Measurements from ENCODE around the gene DLEC1. TPM values are rescaled to one million over a fixed set of nuclear protein-coding genes. Genes with fewer than 3 reads are reported as not detected.

DLEC1 gene
- total and polyA plus RNA-seq, 5 donors from 2014 or later = 0.09 to 4.9 (median 0.64) TPM

DNA sequence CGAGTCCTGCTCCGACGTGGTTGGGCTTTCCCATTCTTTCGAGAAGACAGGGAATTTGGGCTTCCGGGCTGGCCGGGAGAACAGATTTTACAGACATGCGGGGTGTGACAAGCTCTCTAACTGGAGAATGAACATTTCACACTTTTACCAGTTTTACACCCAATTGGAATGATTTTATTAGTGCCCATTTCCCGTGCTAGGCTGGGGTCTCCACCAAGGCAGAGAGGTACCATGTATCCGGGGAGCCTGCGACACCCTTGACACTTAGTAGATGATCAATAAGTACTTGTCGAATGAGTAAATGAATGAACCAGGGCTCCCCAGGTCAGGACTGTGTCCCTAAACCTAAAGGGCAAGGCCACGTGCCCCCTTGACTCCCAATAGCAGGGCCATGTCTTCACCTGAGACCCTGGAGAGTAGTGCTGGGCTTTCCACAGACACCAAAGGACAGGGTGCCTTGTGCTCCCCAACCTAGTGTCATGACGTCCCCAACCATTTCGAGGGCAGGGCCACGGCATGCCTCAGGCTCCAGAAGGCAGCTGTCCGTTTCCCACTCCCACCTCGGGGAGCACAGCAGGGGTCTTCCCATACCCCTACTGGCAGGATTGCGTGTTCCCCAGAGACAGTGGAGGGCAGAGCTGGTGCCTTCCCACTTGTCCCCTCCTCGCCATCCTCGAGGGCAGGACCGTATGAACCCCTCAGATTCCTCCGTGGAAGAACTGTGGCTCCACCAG, 98.8 kb downstream of the DLEC1 start:
- no peaks in the 10 kb centered on the region for H3K27me3 ChIP-seq (ENCODE audit: control insufficient read depth, insufficient read depth, low read length)
- peaks cover 9 to 79% (median 38%) of the 10 kb centered on the region in 4 donors for H3K4me1 Mint-ChIP-seq
- H3K27ac ChIP-seq (ENCODE audit: insufficient read depth, low read length, poor library complexity, severe bottlenecking) = peak overlapping the region; percentile 85
- peaks cover 25% of the 10 kb centered on the region for H3K36me3 Mint-ChIP-seq
- H3K4me1 ChIP-seq (ENCODE audit: control insufficient read depth, insufficient read depth, low read length, poor library complexity, severe bottlenecking) = peaks cover 51% of the 10 kb centered on the region
- ATAC-seq (ENCODE audit: low read depth in 2 of 2) = no peak
- H3K27me3 Mint-ChIP-seq = no peaks in the 10 kb centered on the region
- H3K4me3 ChIP-seq (ENCODE audit: low read depth, low read length) = peak overlapping the region; percentile 83
- DNase-seq = peak in 2 of 3 donors; percentile 25 to 58
- peaks cover 34% of the 10 kb centered on the region for H3K36me3 ChIP-seq (ENCODE audit: control insufficient read depth, insufficient read depth, low read length)
- peak overlapping the region; percentile 95 to 100 (median 98) for H3K4me3 Mint-ChIP-seq
- H3K27ac Mint-ChIP-seq = peak overlapping the region; percentile 96 to 98 (median 97)
- H3K9me3 Mint-ChIP-seq = no peaks in the 10 kb centered on the region
- no peaks in the 10 kb centered on the region for H3K9me3 ChIP-seq (ENCODE audit: control insufficient read depth in 2 of 2, low read length in 2 of 2)

DNA sequence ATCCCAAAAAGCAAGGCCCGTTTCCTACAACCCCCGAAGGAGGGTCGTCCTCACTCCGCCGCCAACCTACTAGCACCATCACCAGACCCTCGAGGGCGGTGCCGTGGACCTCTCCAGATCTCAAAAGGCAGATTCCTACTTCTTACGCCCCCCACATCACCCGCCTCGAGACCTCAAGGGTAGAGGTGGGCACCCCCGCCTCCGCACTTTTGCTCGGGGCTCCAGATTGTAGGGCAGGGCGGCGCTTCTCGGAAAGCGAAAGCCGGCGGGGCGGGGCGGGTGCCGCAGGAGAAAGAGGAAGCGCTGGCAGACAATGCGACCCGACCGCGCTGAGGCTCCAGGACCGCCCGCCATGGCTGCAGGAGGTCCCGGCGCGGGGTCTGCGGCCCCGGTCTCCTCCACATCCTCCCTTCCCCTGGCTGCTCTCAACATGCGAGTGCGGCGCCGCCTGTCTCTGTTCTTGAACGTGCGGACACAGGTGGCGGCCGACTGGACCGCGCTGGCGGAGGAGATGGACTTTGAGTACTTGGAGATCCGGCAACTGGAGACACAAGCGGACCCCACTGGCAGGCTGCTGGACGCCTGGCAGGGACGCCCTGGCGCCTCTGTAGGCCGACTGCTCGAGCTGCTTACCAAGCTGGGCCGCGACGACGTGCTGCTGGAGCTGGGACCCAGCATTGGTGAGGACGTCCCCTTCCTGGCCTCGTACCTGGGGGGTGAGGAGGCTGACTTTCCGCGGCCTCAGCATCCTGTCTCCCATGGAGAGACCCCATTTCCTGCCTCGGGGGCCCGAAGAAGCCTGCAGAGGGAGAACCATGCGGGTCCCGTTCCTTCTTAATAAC, 99.6 kb downstream of the DLEC1 start, which contains the start of gene MYD88:
TSS of gene MYD88 (plus strand) at position 313 of the 842 bp plus-strand sequence. CDS start at position 353, 40 bp downstream.
- DNase-seq (peak; percentile 76 to 88 (median 82)), ATAC-seq (ENCODE audit: low read depth in 2 of 2) (peak; percentile 49 to 52)
- Histone ChIP-seq H3K4me1 (ENCODE audit: control insufficient read depth, insufficient read depth, low read length, poor library complexity, severe bottlenecking) (peaks cover 51% of the 10 kb centered on the region), H3K27ac (ENCODE audit: insufficient read depth, low read length, poor library complexity, severe bottlenecking) (peak within 1 kb of the TSS; percentile 85), H3K27me3 (ENCODE audit: control insufficient read depth, insufficient read depth, low read length) (no peaks in the 10 kb centered on the region), H3K36me3 (ENCODE audit: control insufficient read depth, insufficient read depth, low read length) (peaks cover 26% of the 10 kb centered on the region), H3K4me3 (ENCODE audit: low read depth, low read length) (peak within 1 kb of the TSS; percentile 83), H3K9me3 (ENCODE audit: control insufficient read depth in 2 of 2, low read length in 2 of 2) (no peaks in the 10 kb centered on the region)
- Mint-ChIP-seq H3K4me3 (peak within 1 kb of the TSS; percentile 95 to 100 (median 98)), H3K27ac (peak within 1 kb of the TSS; percentile 96 to 98 (median 97)), H3K9me3 (no peaks in the 10 kb centered on the region), H3K36me3 (peaks cover 25% of the 10 kb centered on the region), H3K27me3 (no peaks in the 10 kb centered on the region), H3K4me1 (peaks cover 9 to 71% (median 35%) of the 10 kb centered on the region in 4 donors)

DNA sequence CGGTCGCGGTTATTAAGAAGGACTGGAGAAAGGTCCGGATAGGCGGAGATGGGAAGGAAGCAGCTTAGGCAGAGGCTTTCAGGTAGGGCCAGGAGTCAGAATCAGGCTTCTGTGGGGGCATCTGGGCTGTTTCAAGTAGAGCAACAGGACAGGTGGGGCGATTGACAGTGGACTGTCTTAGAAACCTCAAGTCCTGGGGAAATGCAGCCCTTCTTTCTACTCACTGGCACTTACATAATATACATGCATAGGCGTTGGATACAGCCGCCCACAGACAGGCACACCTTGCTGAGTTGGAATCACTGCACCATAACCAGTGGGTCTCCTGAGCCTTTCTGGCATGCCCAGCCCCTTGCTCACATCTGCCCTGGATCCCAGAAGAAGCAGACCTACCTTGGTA, 100.2 kb downstream of the DLEC1 start:
- Histone ChIP-seq H3K36me3 (ENCODE audit: control insufficient read depth, insufficient read depth, low read length) (peaks cover 20% of the 10 kb centered on the region), H3K4me1 (ENCODE audit: control insufficient read depth, insufficient read depth, low read length, poor library complexity, severe bottlenecking) (peaks cover 51% of the 10 kb centered on the region), H3K27me3 (ENCODE audit: control insufficient read depth, insufficient read depth, low read length) (no peaks in the 10 kb centered on the region), H3K9me3 (ENCODE audit: control insufficient read depth in 2 of 2, low read length in 2 of 2) (no peaks in the 10 kb centered on the region), H3K4me3 (ENCODE audit: low read depth, low read length) (peak overlapping the region; percentile 78), H3K27ac (ENCODE audit: insufficient read depth, low read length, poor library complexity, severe bottlenecking) (peak overlapping the region; percentile 85)
- DNase-seq (no peak), ATAC-seq (ENCODE audit: low read depth in 2 of 2) (no peak)
- Mint-ChIP-seq H3K27me3 (peaks cover 4% of the 10 kb centered on the region), H3K4me1 (peaks cover 13 to 65% (median 35%) of the 10 kb centered on the region in 4 donors), H3K27ac (peak overlapping the region; percentile 96 to 98 (median 97)), H3K36me3 (peaks cover 24% of the 10 kb centered on the region), H3K9me3 (no peaks in the 10 kb centered on the region), H3K4me3 (peak overlapping the region; percentile 95 to 100 (median 98))

DNA sequence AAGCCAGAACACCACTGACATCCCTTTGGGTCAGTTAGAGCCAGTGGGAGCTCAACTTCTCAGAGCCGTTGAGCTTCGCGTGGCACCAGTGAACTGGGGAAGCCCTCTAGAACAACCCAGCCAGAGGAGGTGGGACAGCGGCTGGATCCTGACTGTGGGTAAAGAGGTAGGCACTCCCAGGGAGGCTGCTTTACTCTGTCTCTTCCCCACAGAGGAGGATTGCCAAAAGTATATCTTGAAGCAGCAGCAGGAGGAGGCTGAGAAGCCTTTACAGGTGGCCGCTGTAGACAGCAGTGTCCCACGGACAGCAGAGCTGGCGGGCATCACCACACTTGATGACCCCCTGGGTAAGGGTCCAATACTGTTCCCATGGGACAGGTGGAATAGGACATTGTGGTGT, 100.6 kb downstream of the DLEC1 start:
- DNase-seq (no peak), ATAC-seq (ENCODE audit: low read depth in 2 of 2) (no peak)
- H3K27ac ChIP-seq (ENCODE audit: insufficient read depth, low read length, poor library complexity, severe bottlenecking) = peak overlapping the region; percentile 85
- peaks cover 13 to 60% (median 32%) of the 10 kb centered on the region in 4 donors for H3K4me1 Mint-ChIP-seq
- H3K27me3 ChIP-seq (ENCODE audit: control insufficient read depth, insufficient read depth, low read length) = no peaks in the 10 kb centered on the region
- H3K9me3 ChIP-seq (ENCODE audit: control insufficient read depth in 2 of 2, low read length in 2 of 2) = no peaks in the 10 kb centered on the region
- H3K4me1 ChIP-seq (ENCODE audit: control insufficient read depth, insufficient read depth, low read length, poor library complexity, severe bottlenecking) = peaks cover 51% of the 10 kb centered on the region
- peak overlapping the region; percentile 78 for H3K4me3 ChIP-seq (ENCODE audit: low read depth, low read length)
- peaks cover 0 to 2% (median 0%) of the 10 kb centered on the region in 7 donors for H3K9me3 Mint-ChIP-seq
- peak overlapping the region; percentile 95 to 100 (median 98) for H3K4me3 Mint-ChIP-seq
- peaks cover 20% of the 10 kb centered on the region for H3K36me3 ChIP-seq (ENCODE audit: control insufficient read depth, insufficient read depth, low read length)
- H3K27me3 Mint-ChIP-seq = peaks cover 4% of the 10 kb centered on the region
- H3K27ac Mint-ChIP-seq = peak overlapping the region; percentile 96 to 98 (median 97)
- peaks cover 20% of the 10 kb centered on the region for H3K36me3 Mint-ChIP-seq

DNA sequence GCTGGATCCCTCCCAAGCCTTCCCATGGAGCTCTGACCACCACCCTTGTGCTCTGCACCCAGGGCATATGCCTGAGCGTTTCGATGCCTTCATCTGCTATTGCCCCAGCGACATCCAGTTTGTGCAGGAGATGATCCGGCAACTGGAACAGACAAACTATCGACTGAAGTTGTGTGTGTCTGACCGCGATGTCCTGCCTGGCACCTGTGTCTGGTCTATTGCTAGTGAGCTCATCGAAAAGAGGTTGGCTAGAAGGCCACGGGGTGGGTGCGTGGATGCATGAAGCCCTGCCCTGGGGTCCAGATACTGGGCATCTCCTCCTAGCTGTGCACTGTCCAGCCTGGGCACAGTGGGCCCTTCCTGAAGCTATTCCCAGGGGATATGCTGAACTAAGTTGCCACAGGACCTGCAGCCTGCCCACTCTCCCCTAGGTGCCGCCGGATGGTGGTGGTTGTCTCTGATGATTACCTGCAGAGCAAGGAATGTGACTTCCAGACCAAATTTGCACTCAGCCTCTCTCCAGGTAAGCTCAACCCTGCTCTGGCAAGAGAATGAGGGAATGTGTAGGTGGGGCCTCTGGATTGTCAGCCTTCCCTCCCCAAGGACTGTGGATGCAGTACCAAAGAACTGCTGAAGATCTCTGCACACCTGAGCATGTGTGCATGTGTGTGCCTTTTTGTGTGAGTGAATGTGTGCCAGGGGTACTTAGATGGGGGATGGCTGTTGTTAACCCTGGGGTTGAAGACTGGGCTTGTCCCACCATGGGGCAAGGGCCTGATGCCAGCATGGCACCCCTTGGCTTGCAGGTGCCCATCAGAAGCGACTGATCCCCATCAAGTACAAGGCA, 101.5 kb downstream of the DLEC1 start:
- Histone ChIP-seq H3K9me3 (ENCODE audit: control insufficient read depth in 2 of 2, low read length in 2 of 2) (peaks cover 0 to 1% of the 10 kb centered on the region in 2 experiments), H3K4me1 (ENCODE audit: control insufficient read depth, insufficient read depth, low read length, poor library complexity, severe bottlenecking) (peaks cover 42% of the 10 kb centered on the region), H3K36me3 (ENCODE audit: control insufficient read depth, insufficient read depth, low read length) (peaks cover 20% of the 10 kb centered on the region), H3K4me3 (ENCODE audit: low read depth, low read length) (peak overlapping the region; percentile 78), H3K27me3 (ENCODE audit: control insufficient read depth, insufficient read depth, low read length) (no peaks in the 10 kb centered on the region), H3K27ac (ENCODE audit: insufficient read depth, low read length, poor library complexity, severe bottlenecking) (no peak overlapping the region)
- Mint-ChIP-seq H3K4me1 (peaks cover 9 to 51% (median 26%) of the 10 kb centered on the region in 4 donors), H3K27ac (peak overlapping the region in 2 of 3 donors; percentile 60 to 98), H3K4me3 (peak overlapping the region; percentile 95 to 100 (median 98)), H3K27me3 (peaks cover 4% of the 10 kb centered on the region), H3K36me3 (peaks cover 20% of the 10 kb centered on the region), H3K9me3 (peaks cover 0 to 4% (median 0%) of the 10 kb centered on the region in 7 donors)
- no peak for ATAC-seq (ENCODE audit: low read depth in 2 of 2)
- no peak for DNase-seq

DNA sequence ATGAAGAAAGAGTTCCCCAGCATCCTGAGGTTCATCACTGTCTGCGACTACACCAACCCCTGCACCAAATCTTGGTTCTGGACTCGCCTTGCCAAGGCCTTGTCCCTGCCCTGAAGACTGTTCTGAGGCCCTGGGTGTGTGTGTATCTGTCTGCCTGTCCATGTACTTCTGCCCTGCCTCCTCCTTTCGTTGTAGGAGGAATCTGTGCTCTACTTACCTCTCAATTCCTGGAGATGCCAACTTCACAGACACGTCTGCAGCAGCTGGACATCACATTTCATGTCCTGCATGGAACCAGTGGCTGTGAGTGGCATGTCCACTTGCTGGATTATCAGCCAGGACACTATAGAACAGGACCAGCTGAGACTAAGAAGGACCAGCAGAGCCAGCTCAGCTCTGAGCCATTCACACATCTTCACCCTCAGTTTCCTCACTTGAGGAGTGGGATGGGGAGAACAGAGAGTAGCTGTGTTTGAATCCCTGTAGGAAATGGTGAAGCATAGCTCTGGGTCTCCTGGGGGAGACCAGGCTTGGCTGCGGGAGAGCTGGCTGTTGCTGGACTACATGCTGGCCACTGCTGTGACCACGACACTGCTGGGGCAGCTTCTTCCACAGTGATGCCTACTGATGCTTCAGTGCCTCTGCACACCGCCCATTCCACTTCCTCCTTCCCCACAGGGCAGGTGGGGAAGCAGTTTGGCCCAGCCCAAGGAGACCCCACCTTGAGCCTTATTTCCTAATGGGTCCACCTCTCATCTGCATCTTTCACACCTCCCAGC, 102.4 kb downstream of the DLEC1 start:
- H3K36me3 ChIP-seq (ENCODE audit: control insufficient read depth, insufficient read depth, low read length) = peaks cover 20% of the 10 kb centered on the region
- no peak for DNase-seq
- H3K36me3 Mint-ChIP-seq = peaks cover 20% of the 10 kb centered on the region

More for the DNA sequence above, 102.4 kb downstream of the DLEC1 start:
- Mint-ChIP-seq H3K27ac (peak overlapping the region in 2 of 3 donors; percentile 48 to 91), H3K4me1 (peaks cover 9 to 43% (median 20%) of the 10 kb centered on the region in 4 donors), H3K4me3 (peak overlapping the region; percentile 66 to 99 (median 96)), H3K27me3 (peaks cover 4% of the 10 kb centered on the region), H3K9me3 (peaks cover 0 to 12% (median 2%) of the 10 kb centered on the region in 7 donors)
- ATAC-seq (ENCODE audit: low read depth in 2 of 2) = no peak
- Histone ChIP-seq H3K9me3 (ENCODE audit: control insufficient read depth in 2 of 2, low read length in 2 of 2) (peaks cover 6 to 7% of the 10 kb centered on the region in 2 experiments), H3K4me1 (ENCODE audit: control insufficient read depth, insufficient read depth, low read length, poor library complexity, severe bottlenecking) (peaks cover 34% of the 10 kb centered on the region), H3K4me3 (ENCODE audit: low read depth, low read length) (no peak overlapping the region), H3K27me3 (ENCODE audit: control insufficient read depth, insufficient read depth, low read length) (no peaks in the 10 kb centered on the region), H3K27ac (ENCODE audit: insufficient read depth, low read length, poor library complexity, severe bottlenecking) (no peak overlapping the region)
